ENCODE data around the gene MAB21L1. TPM values are rescaled to one million over a fixed set of nuclear protein-coding genes. Genes with fewer than 3 reads are reported as not detected.

The MAB21L1 gene
- total RNA-seq, result not detected

- Mint-ChIP-seq H3K4me3 (peak within 1 kb of the TSS; percentile 65), H3K27me3 (peaks cover 49% of the 10 kb centered on the region), H3K36me3 (ENCODE audit: low read depth) (peaks cover 22% of the 10 kb centered on the region), H3K27ac (no peak within 1 kb of the TSS), H3K9me3 (peaks cover 4% of the 10 kb centered on the region), H3K4me1 (peaks cover 10% of the 10 kb centered on the region)
- ATAC-seq (replicated peaks), result no peak
Observed at GRCh38 chr13:35475960-35476943, at the start of gene MAB21L1. Gene MAB21L1, minus strand, starts transcription at chr13:35476689. Its CDS starts 551 bp downstream, at chr13:35476138.

DNA sequence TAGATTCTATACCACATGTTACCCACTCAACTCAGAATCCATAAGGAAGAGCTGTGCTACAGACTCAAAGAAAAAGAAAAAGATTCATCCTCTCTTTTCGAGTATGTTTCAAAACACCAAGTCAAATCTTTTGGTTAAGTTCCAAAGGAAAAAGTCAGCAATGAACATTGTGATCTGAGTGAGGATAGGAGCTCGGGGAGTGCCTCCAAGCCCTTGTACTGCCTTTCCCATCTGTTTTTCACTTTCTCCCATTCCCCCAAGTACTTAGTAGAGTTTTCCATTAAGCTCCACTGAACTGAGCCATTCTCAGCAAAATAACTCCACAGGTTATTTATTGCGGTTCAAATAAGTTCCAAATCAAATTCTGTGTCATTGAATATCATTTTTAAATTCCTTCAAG, 47.7 kb upstream of the MAB21L1 start:
- Mint-ChIP-seq H3K27ac (no peak overlapping the region), H3K27me3 (no peaks in the 10 kb centered on the region), H3K4me1 (no peaks in the 10 kb centered on the region), H3K36me3 (ENCODE audit: low read depth) (no peaks in the 10 kb centered on the region), H3K9me3 (peaks cover 5% of the 10 kb centered on the region), H3K4me3 (no peak overlapping the region)
- no peak for ATAC-seq (replicated peaks)

DNA sequence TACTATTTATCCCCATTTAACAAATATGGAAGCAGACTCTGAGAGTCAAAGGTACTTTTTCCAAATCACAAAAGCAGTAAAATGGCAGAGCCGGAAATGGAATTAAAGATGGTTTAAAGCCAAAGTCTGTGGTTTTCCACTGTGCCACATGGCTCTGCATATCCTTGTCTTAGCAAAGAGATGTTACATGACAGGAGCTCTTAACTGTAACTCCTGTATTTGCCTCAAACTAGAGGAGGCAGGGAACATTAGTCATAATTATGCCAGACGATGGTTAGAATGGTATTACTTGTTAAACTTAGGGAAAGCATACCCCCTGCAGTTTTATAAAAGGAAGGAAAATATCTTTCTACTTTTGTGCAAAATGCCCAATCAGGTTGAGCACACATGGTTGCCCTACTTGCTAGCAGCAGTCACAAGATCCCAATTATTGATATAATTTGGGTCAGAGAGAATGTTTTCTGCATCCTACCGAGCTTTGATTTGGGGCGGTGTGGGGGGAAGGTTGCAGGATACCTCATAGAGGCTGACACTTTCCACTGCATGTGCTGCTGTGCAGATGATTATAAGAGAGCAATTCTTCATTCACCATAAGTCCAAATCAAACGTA, 42.0 kb upstream of the MAB21L1 start:
- no peak overlapping the region for H3K27ac Mint-ChIP-seq
- H3K27me3 Mint-ChIP-seq, result no peaks in the 10 kb centered on the region
- no peak overlapping the region for H3K4me3 Mint-ChIP-seq
- no peaks in the 10 kb centered on the region for H3K36me3 Mint-ChIP-seq (ENCODE audit: low read depth)
- peaks cover 10% of the 10 kb centered on the region for H3K9me3 Mint-ChIP-seq
- no peaks in the 10 kb centered on the region for H3K4me1 Mint-ChIP-seq
- no peak for ATAC-seq (replicated peaks)

DNA sequence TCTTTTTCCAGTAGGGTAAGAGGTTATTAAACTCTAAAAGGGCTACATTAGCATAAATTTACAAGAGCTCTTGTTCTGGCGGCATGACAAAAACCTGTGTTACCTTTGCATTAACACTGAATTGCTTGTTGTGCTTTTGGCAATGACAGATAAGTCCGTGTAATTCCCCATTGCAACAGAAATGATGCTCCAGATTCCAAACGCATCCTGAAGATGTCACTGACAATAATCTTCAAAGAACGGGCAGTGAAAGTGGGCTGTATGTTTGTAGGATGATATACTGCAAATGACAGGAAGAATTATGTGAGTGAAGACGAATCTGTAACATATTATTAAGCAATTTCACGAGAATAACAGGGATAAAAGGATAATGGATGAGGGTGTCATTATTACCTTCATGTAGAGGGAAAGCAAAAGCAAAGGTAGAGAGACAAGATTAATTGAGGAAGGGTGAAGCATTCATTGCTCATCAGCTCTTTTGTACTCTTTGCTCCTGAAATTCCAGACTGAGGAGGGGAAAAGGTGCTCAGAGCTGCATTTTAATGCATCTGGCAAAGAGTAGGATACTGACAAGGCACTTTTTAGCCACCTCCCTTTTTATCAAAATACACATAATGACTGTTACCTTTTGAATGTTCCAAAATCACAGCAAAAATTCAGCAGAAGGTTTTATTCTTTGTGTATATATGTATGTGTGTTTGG, 38.5 kb upstream of the MAB21L1 start:
- no peak for ATAC-seq (replicated peaks)
- no peaks in the 10 kb centered on the region for H3K4me1 Mint-ChIP-seq
- peaks cover 6% of the 10 kb centered on the region for H3K9me3 Mint-ChIP-seq

DNA sequence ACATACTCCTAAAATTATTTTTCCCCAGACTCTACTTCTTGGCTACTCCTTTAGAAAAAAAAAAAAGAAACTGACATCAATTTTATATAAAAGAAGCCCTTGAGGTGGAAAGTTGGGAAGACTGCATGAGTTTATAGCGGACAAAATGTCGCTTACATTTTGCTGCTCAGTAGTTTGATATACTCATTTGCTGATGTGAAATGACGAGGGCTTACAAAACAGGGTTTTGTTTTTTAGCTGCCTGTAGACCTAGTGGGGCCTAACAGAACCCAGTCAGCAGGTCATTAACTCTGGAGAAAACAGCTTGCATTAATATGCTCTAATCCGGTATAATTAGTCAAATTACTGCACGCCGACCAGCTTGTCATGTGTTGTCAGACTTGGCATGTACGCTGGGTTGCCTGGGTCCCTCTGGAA, 37.6 kb upstream of the MAB21L1 start:
- no peak for ATAC-seq (replicated peaks)
- Mint-ChIP-seq H3K27me3 (no peaks in the 10 kb centered on the region), H3K9me3 (peaks cover 5% of the 10 kb centered on the region), H3K36me3 (ENCODE audit: low read depth) (no peaks in the 10 kb centered on the region), H3K4me1 (no peaks in the 10 kb centered on the region), H3K4me3 (no peak overlapping the region), H3K27ac (no peak overlapping the region)

More for the DNA sequence above, 38.5 kb upstream of the MAB21L1 start:
- Mint-ChIP-seq H3K27me3 (no peaks in the 10 kb centered on the region), H3K27ac (no peak overlapping the region), H3K36me3 (ENCODE audit: low read depth) (no peaks in the 10 kb centered on the region), H3K4me3 (no peak overlapping the region)

GRCh38 chr13:35512271-35512920, 35.9 kb upstream of the MAB21L1 start:
- no peak overlapping the region for H3K27ac Mint-ChIP-seq
- no peaks in the 10 kb centered on the region for H3K27me3 Mint-ChIP-seq
- H3K36me3 Mint-ChIP-seq (ENCODE audit: low read depth), result no peaks in the 10 kb centered on the region

DNA sequence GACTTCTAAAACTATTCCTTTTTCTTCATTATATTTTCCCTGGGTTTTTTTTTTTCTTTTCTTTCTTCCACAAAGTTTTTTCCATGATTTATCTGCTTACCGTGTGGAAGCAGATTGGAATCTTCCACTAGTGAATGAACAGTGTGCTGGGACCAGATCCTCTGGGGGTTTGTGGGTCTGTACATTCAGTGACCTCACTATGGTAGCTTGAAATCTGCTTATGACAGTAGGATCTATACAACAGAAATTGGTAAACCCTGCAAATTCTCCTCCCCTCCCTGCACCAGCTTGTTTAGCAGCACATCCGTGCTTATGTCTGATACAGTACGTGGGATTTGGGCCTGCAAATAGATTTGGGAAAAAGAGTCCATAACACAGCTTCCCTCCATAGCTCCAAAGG, 26.0 kb upstream of the MAB21L1 start:
- Mint-ChIP-seq H3K27ac (no peak overlapping the region), H3K36me3 (ENCODE audit: low read depth) (no peaks in the 10 kb centered on the region), H3K27me3 (no peaks in the 10 kb centered on the region), H3K4me1 (no peaks in the 10 kb centered on the region), H3K9me3 (no peaks in the 10 kb centered on the region), H3K4me3 (no peak overlapping the region)
- ATAC-seq (replicated peaks), result no peak

More at GRCh38 chr13:35512271-35512920, 35.9 kb upstream of the MAB21L1 start:
- peak; percentile 28 for ATAC-seq (replicated peaks)
- Mint-ChIP-seq H3K4me1 (no peaks in the 10 kb centered on the region), H3K9me3 (peaks cover 5% of the 10 kb centered on the region), H3K4me3 (no peak overlapping the region)

- Mint-ChIP-seq H3K4me1 (no peaks in the 10 kb centered on the region), H3K9me3 (no peaks in the 10 kb centered on the region), H3K27ac (no peak overlapping the region), H3K27me3 (no peaks in the 10 kb centered on the region), H3K4me3 (no peak overlapping the region), H3K36me3 (ENCODE audit: low read depth) (no peaks in the 10 kb centered on the region)
- no peak for ATAC-seq (replicated peaks)
Observed at GRCh38 chr13:35501661-35502235, 25.3 kb upstream of the MAB21L1 start.

DNA sequence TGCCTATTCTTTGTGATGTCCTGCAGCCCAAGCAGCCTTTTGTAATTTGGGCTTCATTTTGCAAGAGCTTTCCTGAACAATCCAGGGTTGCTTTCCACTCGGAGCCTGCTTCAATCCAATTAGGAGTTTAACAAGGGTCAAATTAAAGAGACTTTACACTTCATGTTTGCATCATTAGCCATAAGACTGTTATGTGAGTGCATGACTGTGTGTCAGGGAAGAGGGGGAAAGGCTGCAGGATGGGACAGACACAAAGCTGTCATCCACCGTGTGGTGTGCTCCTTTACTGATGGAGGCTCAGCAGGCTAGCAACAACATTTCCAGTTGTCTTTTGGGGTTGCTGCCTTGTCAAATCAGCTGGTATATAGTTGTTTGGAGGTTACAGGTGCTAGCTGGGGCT, 23.7 kb upstream of the MAB21L1 start:
- no peaks in the 10 kb centered on the region for H3K9me3 Mint-ChIP-seq
- no peak for ATAC-seq (replicated peaks)

GRCh38 chr13:35499676-35500075, 23.2 kb upstream of the MAB21L1 start:
- Mint-ChIP-seq H3K9me3 (no peaks in the 10 kb centered on the region), H3K27ac (no peak overlapping the region), H3K4me1 (no peaks in the 10 kb centered on the region), H3K36me3 (ENCODE audit: low read depth) (no peaks in the 10 kb centered on the region), H3K4me3 (no peak overlapping the region), H3K27me3 (no peaks in the 10 kb centered on the region)
- ATAC-seq (replicated peaks), result no peak

More for the DNA sequence above, 23.7 kb upstream of the MAB21L1 start:
- Mint-ChIP-seq H3K4me3 (no peak overlapping the region), H3K27me3 (no peaks in the 10 kb centered on the region), H3K27ac (no peak overlapping the region), H3K36me3 (ENCODE audit: low read depth) (no peaks in the 10 kb centered on the region), H3K4me1 (no peaks in the 10 kb centered on the region)

DNA sequence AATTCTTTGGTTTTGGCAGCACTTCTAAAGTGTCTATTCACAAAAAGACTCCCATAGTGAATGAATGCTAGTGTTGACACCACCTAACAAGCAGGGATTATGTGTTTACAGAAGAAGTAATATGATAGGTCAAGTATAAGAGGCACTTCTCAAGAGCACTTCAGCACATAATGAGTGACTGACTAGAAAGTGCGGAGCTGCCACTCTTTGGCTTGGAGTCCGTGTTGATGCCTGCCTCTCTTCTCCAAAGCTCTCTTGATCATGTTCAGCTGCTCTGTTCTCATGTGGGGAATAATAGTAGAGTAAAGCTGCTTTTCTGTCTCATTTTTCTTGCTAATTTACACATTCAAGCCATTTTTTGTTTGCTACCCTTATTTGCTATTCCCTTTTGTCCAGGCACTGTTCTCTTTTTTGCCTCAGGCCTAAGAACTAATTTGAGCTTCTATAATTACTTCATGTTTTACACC, 22.7 kb upstream of the MAB21L1 start:
- H3K27me3 Mint-ChIP-seq, result no peaks in the 10 kb centered on the region
- no peak for ATAC-seq (replicated peaks)
- no peaks in the 10 kb centered on the region for H3K36me3 Mint-ChIP-seq (ENCODE audit: low read depth)
- no peak overlapping the region for H3K27ac Mint-ChIP-seq
- H3K4me3 Mint-ChIP-seq, result no peak overlapping the region
- no peaks in the 10 kb centered on the region for H3K4me1 Mint-ChIP-seq
- no peaks in the 10 kb centered on the region for H3K9me3 Mint-ChIP-seq

DNA sequence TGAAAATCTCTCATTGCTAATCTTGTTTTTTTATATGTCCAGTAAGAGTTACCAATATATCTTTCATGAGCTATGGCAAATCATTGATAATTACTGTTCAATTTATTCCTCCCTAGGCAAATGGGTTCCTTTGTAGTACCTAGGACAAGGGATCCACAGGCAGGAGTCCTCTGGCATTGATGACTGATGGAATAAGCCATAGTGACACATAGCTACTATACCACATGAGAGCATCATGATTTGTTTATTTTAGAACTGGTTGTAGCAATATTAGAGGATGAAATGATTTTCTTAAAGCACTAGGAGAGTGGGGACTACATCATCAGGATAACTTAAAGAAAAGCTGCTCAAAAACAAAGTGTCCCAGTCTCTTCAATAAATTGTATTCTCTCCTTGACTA, 21.7 kb upstream of the MAB21L1 start:
- H3K27me3 Mint-ChIP-seq, result no peaks in the 10 kb centered on the region
- no peak overlapping the region for H3K27ac Mint-ChIP-seq
- H3K36me3 Mint-ChIP-seq (ENCODE audit: low read depth), result no peaks in the 10 kb centered on the region
- H3K4me3 Mint-ChIP-seq, result no peak overlapping the region
- no peak for ATAC-seq (replicated peaks)
- no peaks in the 10 kb centered on the region for H3K9me3 Mint-ChIP-seq
- no peaks in the 10 kb centered on the region for H3K4me1 Mint-ChIP-seq

DNA sequence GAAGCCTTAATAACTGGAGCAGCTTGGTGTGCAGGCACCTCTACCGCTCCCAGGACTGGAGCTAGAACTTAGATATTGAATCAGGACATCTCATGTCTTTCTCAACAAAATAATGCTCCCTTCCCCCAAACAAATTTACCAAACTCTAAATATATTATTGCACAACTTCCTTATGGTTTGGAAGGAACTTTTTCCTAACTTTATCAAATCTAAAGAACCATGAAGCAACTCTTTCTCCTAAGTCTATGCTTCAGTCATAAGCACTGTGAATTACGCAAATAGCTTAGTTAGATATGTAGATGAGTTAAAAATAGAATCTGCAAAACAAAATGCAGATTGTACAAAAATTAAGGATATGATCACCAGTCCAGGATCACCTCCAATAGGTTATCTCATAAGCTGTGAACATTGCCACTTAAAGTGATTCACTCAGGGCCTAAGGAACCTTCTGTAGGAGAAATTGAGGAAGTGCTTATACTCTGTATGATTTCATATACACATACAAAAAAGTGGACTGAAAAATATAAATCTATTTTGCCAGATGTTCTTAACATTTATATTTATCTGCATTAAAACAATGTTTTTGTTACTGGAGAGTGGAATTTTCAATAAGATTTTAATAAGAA, 20.4 kb upstream of the MAB21L1 start:
- no peaks in the 10 kb centered on the region for H3K4me1 Mint-ChIP-seq
- H3K27me3 Mint-ChIP-seq, result no peaks in the 10 kb centered on the region
- H3K36me3 Mint-ChIP-seq (ENCODE audit: low read depth), result no peaks in the 10 kb centered on the region
- no peak overlapping the region for H3K4me3 Mint-ChIP-seq
- no peaks in the 10 kb centered on the region for H3K9me3 Mint-ChIP-seq
- ATAC-seq (replicated peaks), result no peak
- H3K27ac Mint-ChIP-seq, result no peak overlapping the region

Measured in activated T-helper 17 cell treated with anti-CD3 and anti-CD28 coated beads, Interleukin-2, amount 50 U/mL, for 72 hours (primary cell).